Ishikawa (cell line): Measurements from ENCODE around the gene TMEM94.

Experiments
- CEBPB ChIP-seq: IDR thresholded peaks from 2 replicates; pipeline ENCODE4 v1.6.1; 2012
- CREB1 ChIP-seq: IDR thresholded peaks from 2 replicates; pipeline ENCODE4 v1.6.1; 2012; ENCODE audit warnings: low read depth
- EGR1 ChIP-seq: IDR thresholded peaks from 2 replicates; pipeline ENCODE4 v1.6.1; 2012
- EP300 ChIP-seq: IDR thresholded peaks from 2 replicates; pipeline ENCODE4 v1.6.1; 2012; ENCODE audit warnings: borderline replicate concordance
- FOXM1 ChIP-seq: IDR thresholded peaks from 2 replicates; pipeline ENCODE4 v1.6.1; 2012; ENCODE audit warnings: low read depth, borderline replicate concordance
- MAX ChIP-seq: IDR thresholded peaks from 2 replicates; pipeline ENCODE4 v1.6.1; 2012
- NFIC ChIP-seq: IDR thresholded peaks from 2 replicates; pipeline ENCODE4 v1.6.1; 2012
- RAD21 ChIP-seq: IDR thresholded peaks from 2 replicates; pipeline ENCODE4 v1.6.1; 2012; ENCODE audit warnings: low read depth
- REST ChIP-seq: IDR thresholded peaks from 2 replicates; pipeline ENCODE4 v1.6.1; 2012; ENCODE audit warnings: low read depth, mild to moderate bottlenecking
- TAF1 ChIP-seq: IDR thresholded peaks from 2 replicates; pipeline ENCODE4 v1.6.1; 2012; ENCODE audit warnings: low read depth, mild to moderate bottlenecking
- TCF12 ChIP-seq: IDR thresholded peaks from 2 replicates; pipeline ENCODE4 v1.6.1; 2012; ENCODE audit warnings: low read depth
- TEAD4 ChIP-seq: IDR thresholded peaks from 2 replicates; pipeline ENCODE4 v1.6.1; 2012
- USF1 ChIP-seq: IDR thresholded peaks from 2 replicates; pipeline ENCODE4 v1.6.1; 2012
- YY1 ChIP-seq: IDR thresholded peaks from 2 replicates; pipeline ENCODE4 v1.6.1; 2012; ENCODE audit warnings: low read depth
- ZBTB7A ChIP-seq: IDR thresholded peaks from 2 replicates; pipeline ENCODE4 v1.6.1; 2012; ENCODE audit warnings: low read depth

The TMEM94 gene

GRCh38 chr17:75439287-75439686, 17.1 kb upstream of the TMEM94 start:
- TF ChIP-seq YY1 (no peak), TCF12 (no peak), REST (no peak), TEAD4 (no peak), EGR1 (no peak), MAX (no peak), RAD21 (no peak), NFIC (no peak), FOXM1 (no peak), CREB1 (no peak), CEBPB (no peak), ZBTB7A (no peak), EP300 (no peak), USF1 (no peak)

- TF ChIP-seq CEBPB (no peak), RAD21 (no peak), USF1 (no peak), YY1 (no peak), TEAD4 (no peak), REST (no peak), TAF1 (no peak), CREB1 (no peak), NFIC (no peak), EP300 (no peak), TCF12 (no peak), FOXM1 (no peak), EGR1 (no peak), ZBTB7A (no peak), MAX (no peak)
These were observed 15.5 kb upstream of the TMEM94 start for GRCh38 chr17:75440738-75441448.

- no peak for TF ChIP-seq TEAD4
- TF ChIP-seq EGR1 = no peak
- no peak for TF ChIP-seq YY1
- TF ChIP-seq CEBPB = peak; percentile 70; the same call in 1 of the 2 replicates
- TF ChIP-seq TCF12 = no peak
- no peak for TF ChIP-seq NFIC
- no peak for TF ChIP-seq CREB1
- TF ChIP-seq FOXM1 = no peak
These were observed 14.0 kb upstream of the TMEM94 start for GRCh38 chr17:75442168-75443103.

GRCh38 chr17:75445296-75445695, 11.1 kb upstream of the TMEM94 start:
- TF ChIP-seq TAF1 = no peak

GRCh38 chr17:75447951-75448856, 8.2 kb upstream of the TMEM94 start:
- TF ChIP-seq EP300 (no peak), TAF1 (no peak), CEBPB (no peak), RAD21 (no peak), USF1 (no peak), NFIC (no peak), TEAD4 (no peak), REST (no peak), FOXM1 (no peak), MAX (no peak), TCF12 (no peak), ZBTB7A (no peak), CREB1 (no peak), EGR1 (no peak), YY1 (no peak)
